C1 segment of cervical spinal cord (tissue), 14 donors: ENCODE results near the gene KIAA1191.

ENCODE experiments used
- DNase-seq, 14 donors: peaks; one replicate each; lab custom pipeline; 2025; lab: John Stamatoyannopoulos, UW

The KIAA1191 gene

GRCh38 chr5:176389135-176390123, 27.9 kb upstream of the KIAA1191 start:
- no peak for DNase-seq

- DNase-seq = peak; percentile 92 to 100 (median 99)
These were observed 27.0 kb upstream of the KIAA1191 start, which contains the start of the genes HIGD2A and NOP16 for GRCh38 chr5:176388444-176389134. TSS of gene HIGD2A (plus strand) at chr5:176388751. CDS start at chr5:176388820, 69 bp downstream. TSS of gene NOP16 (minus strand) at chr5:176388598. CDS start at chr5:176388539, 59 bp downstream.

GRCh38 chr5:176388003-176388443, 26.5 kb upstream of the KIAA1191 start:
- peak in 1 of 14 donors; percentile 39 for DNase-seq

GRCh38 chr5:176387384-176387925, 25.9 kb upstream of the KIAA1191 start:
- DNase-seq = no peak

- no peak for DNase-seq
These were observed 24.9 kb upstream of the KIAA1191 start for GRCh38 chr5:176386491-176386890.

GRCh38 chr5:176384991-176385390, 23.4 kb upstream of the KIAA1191 start:
- no peak for DNase-seq

DNA sequence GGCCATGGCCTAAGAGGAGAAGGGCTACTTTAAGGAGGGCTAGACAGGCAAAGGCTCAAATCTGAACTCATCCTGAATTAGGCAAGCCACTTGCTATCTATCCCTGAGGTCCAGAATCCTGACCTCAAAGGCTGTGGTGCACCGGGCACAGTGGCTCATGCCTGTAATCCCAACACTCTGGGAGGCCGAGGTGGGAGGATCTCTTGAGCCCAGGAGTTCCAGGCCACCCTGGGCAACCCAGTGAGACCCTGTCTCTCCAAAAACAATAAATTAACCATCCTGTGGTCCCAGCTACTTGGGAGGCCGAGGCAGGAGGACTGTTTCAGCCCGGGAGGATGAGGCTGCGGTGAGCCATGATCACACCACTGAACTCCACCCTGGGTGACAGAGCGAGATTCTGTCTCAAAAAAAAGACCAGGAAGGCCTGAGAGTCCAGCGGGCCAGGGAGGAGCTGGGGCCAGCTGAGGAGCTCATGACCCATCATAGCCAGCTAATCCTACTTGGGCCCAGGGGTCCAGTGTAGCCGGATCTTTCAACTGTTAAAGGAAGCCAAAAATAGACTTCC, 22.9 kb upstream of the KIAA1191 start:
- DNase-seq = no peak

DNA sequence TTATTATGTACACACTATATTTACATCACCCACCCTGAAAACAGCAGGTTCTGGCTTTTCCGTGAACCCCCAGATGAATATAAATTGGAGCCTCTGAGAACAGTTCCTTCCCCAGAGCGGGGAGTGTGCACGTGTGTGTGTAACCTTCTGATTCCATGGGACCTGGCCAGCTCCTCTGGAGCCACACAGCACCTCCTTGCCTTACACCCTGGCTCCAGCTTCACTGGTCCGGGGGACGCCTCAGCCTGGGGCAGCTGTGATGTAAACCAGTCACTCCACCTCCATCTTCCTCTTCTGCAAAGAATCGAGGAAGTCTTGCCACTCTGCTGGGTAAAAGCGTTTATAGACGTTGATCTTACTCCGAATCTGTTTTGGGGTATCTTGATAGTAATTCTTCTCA, 22.4 kb upstream of the KIAA1191 start:
- DNase-seq = no peak

GRCh38 chr5:176383248-176383905, 21.8 kb upstream of the KIAA1191 start:
- no peak for DNase-seq

DNA sequence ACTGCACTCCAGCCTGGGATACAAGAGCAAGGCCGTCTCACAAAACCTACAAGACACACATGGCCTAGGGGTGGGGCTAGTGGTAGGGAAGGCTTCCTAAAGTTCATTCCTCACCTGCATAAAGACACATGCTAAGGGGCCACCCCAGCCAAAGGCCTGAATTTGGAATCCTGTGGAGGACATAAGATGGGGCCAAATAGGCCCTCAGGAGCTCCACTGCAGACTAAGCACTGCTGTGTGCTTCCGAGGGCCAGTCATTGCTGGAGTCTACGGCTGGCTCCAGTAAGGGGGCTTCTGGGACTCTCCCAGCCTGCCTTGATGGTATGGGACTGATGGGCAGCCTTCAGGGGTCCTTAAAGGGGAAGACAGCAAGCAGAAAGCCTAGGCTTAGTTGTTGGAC, 21.2 kb upstream of the KIAA1191 start:
- DNase-seq = no peak

- DNase-seq = no peak
These were observed 20.4 kb upstream of the KIAA1191 start for GRCh38 chr5:176381979-176382378.

GRCh38 chr5:176381423-176381822, 19.9 kb upstream of the KIAA1191 start:
- no peak for DNase-seq

GRCh38 chr5:176379881-176380280, 18.3 kb upstream of the KIAA1191 start:
- DNase-seq = no peak

DNA sequence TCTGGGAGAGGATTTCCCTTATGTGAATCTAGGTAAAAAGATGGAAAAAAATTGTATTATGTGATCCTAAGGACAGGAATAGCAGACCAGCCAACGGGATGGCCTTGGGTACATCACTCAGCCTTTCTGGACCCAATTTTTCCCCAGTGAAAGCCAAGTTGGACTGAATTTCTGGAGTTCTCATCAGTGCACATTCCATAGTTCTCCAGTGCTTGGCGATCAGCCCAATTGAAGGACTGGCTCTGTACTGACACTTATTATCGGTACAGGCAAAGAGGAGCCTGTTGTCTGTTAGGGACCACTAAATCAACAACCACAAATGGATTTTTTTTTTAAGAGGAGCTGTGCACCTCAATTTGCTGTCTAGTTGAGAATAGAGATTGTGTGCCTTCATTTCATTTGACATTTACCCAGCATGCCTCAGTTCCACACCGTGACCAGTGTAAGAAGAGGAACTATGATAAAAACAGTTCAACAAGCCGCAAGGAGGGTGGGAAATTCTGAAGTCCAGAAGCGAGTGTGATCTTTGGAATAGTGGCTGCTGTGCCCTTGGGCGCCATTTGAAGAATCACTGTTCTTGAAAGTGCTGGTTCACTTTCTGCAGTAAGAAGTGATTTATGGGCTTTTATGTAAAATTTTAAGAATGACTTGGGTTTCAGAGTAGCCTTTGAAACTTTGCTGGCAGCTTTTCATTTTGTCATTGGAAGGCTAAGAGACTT, 11.7 kb upstream of the KIAA1191 start:
- DNase-seq = no peak

- peak in 2 of 14 donors; percentile 8 to 18 for DNase-seq
These were observed 10.3 kb upstream of the KIAA1191 start for GRCh38 chr5:176371621-176372539.

GRCh38 chr5:176369934-176370711, 8.6 kb upstream of the KIAA1191 start:
- DNase-seq = no peak

DNA sequence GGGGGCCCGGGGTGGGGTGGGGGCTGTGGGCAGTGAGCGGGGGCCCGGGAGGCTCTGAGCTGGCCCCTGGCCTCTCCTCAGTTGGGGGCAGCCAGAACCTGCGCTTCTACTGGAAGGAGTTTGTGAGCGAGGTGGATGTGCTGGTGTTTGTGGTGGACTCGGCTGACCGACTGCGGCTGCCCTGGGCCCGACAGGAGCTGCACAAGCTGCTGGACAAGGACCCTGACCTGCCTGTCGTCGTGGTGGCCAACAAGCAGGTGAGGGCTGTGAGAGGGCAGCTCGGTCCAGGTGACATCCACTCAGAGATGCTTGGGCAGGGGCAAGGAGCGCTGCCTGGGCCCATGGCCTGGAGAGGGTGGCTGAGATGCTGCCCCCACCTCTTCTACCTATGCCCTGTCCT, 7.2 kb upstream of the KIAA1191 start:
- DNase-seq = no peak

GRCh38 chr5:176366232-176366894, 4.8 kb upstream of the KIAA1191 start:
- no peak for DNase-seq
